HCT116 (cell line): Measurements from ENCODE around the gene USP16. TPM values are rescaled to one million over a fixed set of nuclear protein-coding genes. Genes with fewer than 3 reads are reported as not detected.

Source experiments
- ATAC-seq: fragments of 200-7000 bp; cut with Tn5 transposase; 2 replicates; pipeline ENCODE4 v1.9.1; 2020; ENCODE audit warnings: mild to moderate bottlenecking, moderate library complexity
- BruUV-seq: library from RNA; stranded (reverse); fragments of 400-500 nt; replicated peaks from 2 replicates; lab custom pipeline; 2021; lab: Mats Ljungman, UMichigan
- CTCF ChIA-PET: fragments of 300-600 bp; sonication (Branson Sonifier 250); formaldehyde crosslinking; loops from one replicate; lab custom pipeline; 2021; ENCODE audit warnings: antibody characterized with exemption; lab: Charles Lee
- POLR2A ChIA-PET: fragments of 300-600, 350-600 bp; sonication (Branson Sonifier 250); formaldehyde crosslinking; loops from one replicate; lab custom pipeline; 2021; ENCODE audit warnings: antibody characterized with exemption; lab: Charles Lee
- RAD21 ChIA-PET, 2 experiments: fragments of 300-600 bp; sonication (Branson Sonifier 250); formaldehyde crosslinking; loops; one replicate each; lab custom pipeline; 2023; ENCODE audit warnings: low total read pairs in 2 of 2; ENCODE audit not compliant: uncharacterized antibody in 2 of 2, unreplicated experiment in 2 of 2, low non-redundant PET in 1 of 2; lab: Charles Lee
- DNase-seq: peaks from one replicate; pipeline ENCODE4 v3.0.0-alpha.2; 2010; ENCODE audit warnings: low read depth, low spot score
- H2AFZ ChIP-seq: fragments of 200-600 bp; shearing (Covaris generic), sonication (generic); 2 replicates; pipeline ENCODE4 v1.6.1; 2017; ENCODE audit warnings: low read depth, mixed run types, mixed read lengths, antibody characterized with exemption, low read length; ENCODE audit not compliant: poor library complexity, severe bottlenecking
- H3K27ac ChIP-seq: 2 replicates; pipeline ENCODE4 v1.5.1; 2012; ENCODE audit warnings: low read depth, low read length
- H3K27me3 ChIP-seq: fragments of 200-600 bp; sonication (generic); 2 replicates; pipeline ENCODE4 v1.6.1; 2016; ENCODE audit warnings: mixed run types, low read length, mixed read lengths; ENCODE audit not compliant: insufficient read depth
- H3K36me3 ChIP-seq, 2 experiments: fragments of 200-500 bp in 1 of 2; fragments of 200-600 bp in 1 of 2; sonication (Bioruptor generic) in 1 of 2; sonication (generic) in 1 of 2; 2 replicates each; pipeline versions ENCODE4 v1.5.1 to v1.6.1; 2014 to 2016; ENCODE audit warnings: low read length in 2 of 2, inconsistent platforms in 1 of 2, mixed read lengths in 1 of 2, mixed run types in 1 of 2; ENCODE audit not compliant: insufficient read depth in 2 of 2, control insufficient read depth in 1 of 2
- H3K4me1 ChIP-seq, 2 experiments: fragments of 200-600 bp in 1 of 2; sonication (generic) in 1 of 2; 2 replicates each; pipeline versions ENCODE4 v1.5.1 to v1.6.1; 2012 to 2017; ENCODE audit warnings: low read length in 2 of 2, inconsistent platforms in 1 of 2, mild to moderate bottlenecking in 1 of 2, mixed read lengths in 1 of 2, mixed run types in 1 of 2, moderate library complexity in 1 of 2; ENCODE audit not compliant: insufficient read depth in 2 of 2, control insufficient read depth in 1 of 2
- H3K4me2 ChIP-seq: fragments of 200-600 bp; sonication (generic); 2 replicates; pipeline ENCODE4 v1.6.1; 2017; ENCODE audit warnings: mixed run types, low read length, mixed read lengths
- H3K4me3 ChIP-seq, 2 experiments: fragments of 200-600 bp in 1 of 2; sonication (generic) in 1 of 2; replicated peaks in 1 of 2; 2 replicates each; pipeline ENCODE4 v1.5.1; 2011 to 2016; ENCODE audit warnings: low read length in 2 of 2, control low read depth in 1 of 2, low read depth in 1 of 2, mild to moderate bottlenecking in 1 of 2, mixed read lengths in 1 of 2, mixed run types in 1 of 2
- H3K79me2 ChIP-seq: fragments of 200-600 bp; sonication (generic); 2 replicates; pipeline ENCODE4 v1.6.1; 2017; ENCODE audit warnings: mild to moderate bottlenecking, mixed run types, low read length, moderate library complexity, mixed read lengths; ENCODE audit not compliant: insufficient read depth
- H3K9ac ChIP-seq: fragments of 200-600 bp; sonication (generic); 2 replicates; pipeline ENCODE4 v1.6.1; 2016; ENCODE audit warnings: low read length, mixed read lengths
- H3K9me2 ChIP-seq: fragments of 200-600 bp; sonication (generic), shearing (Covaris generic); 2 replicates; pipeline ENCODE4 v1.6.1; 2017; ENCODE audit warnings: mixed run types, mild to moderate bottlenecking, moderate library complexity; ENCODE audit not compliant: insufficient read depth
- H3K9me3 ChIP-seq, 2 experiments: fragments of 200-500 bp in 1 of 2; fragments of 200-600 bp in 1 of 2; sonication (Bioruptor generic) in 1 of 2; sonication (generic) in 1 of 2; 2 replicates each; pipeline ENCODE4 v1.6.1; 2014 to 2017; ENCODE audit warnings: low read length in 2 of 2, mixed read lengths in 2 of 2, inconsistent platforms in 1 of 2, low read depth in 1 of 2, mild to moderate bottlenecking in 1 of 2, mixed run types in 1 of 2, moderate library complexity in 1 of 2; ENCODE audit not compliant: control insufficient read depth in 1 of 2, insufficient read depth in 1 of 2
- H4K20me1 ChIP-seq: fragments of 200-600 bp; sonication (generic), shearing (Covaris generic); 2 replicates; pipeline ENCODE4 v1.6.1; 2017; ENCODE audit warnings: mixed run types, mild to moderate bottlenecking, moderate library complexity; ENCODE audit not compliant: insufficient read depth
- CEBPB ChIP-seq: IDR thresholded peaks from 2 replicates; pipeline ENCODE4 v1.6.1; 2012; ENCODE audit warnings: low read depth
- SRF ChIP-seq: IDR thresholded peaks from 2 replicates; pipeline ENCODE4 v1.6.1; 2012; ENCODE audit warnings: low read depth
- intact Hi-C: fragments of 100-400 bp; cut with micrococcal nuclease; formaldehyde crosslinking; loops from 2 replicates; pipeline ENCODE4 v1.10.0; 2022
- total RNA-seq: library from RNA; stranded (reverse); gene quantifications from one replicate; pipeline ENCODE4 v1.2.1, GENCODE V29; 2021; ENCODE audit not compliant: unreplicated experiment
- TF ChIP-seq, protein P1 (sequence below): IDR thresholded peaks from 2 replicates; pipeline ENCODE4 v1.6.1; 2012
- TF ChIP-seq, protein P2 (sequence below): IDR thresholded peaks from 2 replicates; pipeline ENCODE4 v1.6.1; 2011; ENCODE audit warnings: mild to moderate bottlenecking, low read length, moderate library complexity; ENCODE audit not compliant: insufficient replicate concordance; ENCODE audit errors: extremely low read depth
- TF ChIP-seq, protein P3 (sequence below), 3 experiments: fragments of 200-600 bp in 1 of 3; sonication (generic) in 1 of 3; IDR thresholded peaks in 2 of 3; conservative IDR thresholded peaks in 1 of 3; 2 replicates each; pipeline ENCODE4 v1.5.1; 2012 to 2017; ENCODE audit warnings: low read depth in 2 of 3, low read length in 2 of 3, antibody characterized with exemption in 1 of 3, borderline replicate concordance in 1 of 3, control low read depth in 1 of 3, mild to moderate bottlenecking in 1 of 3, mixed read lengths in 1 of 3, mixed run types in 1 of 3, moderate library complexity in 1 of 3; ENCODE audit not compliant: insufficient read depth in 1 of 3

Gene USP16
- total RNA-seq, 1 experiment from 2014 or later = 35.9 TPM

DNA sequence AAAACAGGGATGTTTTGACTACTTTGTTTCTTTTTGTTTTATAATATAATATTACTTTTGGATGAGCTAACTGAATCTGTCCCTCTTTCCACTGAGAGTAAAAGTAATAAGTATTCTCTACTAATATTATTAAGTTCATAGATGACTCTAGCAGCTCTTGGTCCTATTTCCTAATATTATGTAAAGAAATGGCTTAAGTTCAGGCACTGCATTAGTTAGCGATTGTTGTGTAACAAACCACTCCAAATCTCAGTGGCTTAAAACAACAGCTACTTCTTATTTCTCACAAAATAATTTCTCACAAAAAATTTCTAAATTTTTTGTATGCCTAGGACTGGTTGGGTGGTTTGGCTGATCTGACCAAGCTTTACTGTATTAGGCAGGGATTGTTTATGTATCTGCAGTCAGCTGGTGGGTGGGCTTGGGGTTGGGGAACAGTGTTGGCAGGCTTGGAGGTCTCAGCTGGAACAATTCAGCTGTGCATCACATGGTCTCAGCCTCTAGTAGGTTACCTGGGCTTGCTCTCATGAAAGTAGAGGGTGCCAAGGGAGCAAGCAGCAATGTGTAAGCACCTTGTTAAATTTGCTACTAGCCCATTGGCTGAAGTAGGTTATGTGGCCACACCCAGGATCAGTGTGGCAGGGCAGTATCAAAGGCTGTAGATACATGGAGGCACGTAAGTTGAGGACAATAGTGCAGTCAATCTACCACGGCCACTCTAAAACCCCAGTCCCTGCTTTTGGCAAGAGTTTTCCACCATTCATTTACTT, 57.8 kb downstream of the USP16 start:
- Histone ChIP-seq H3K4me2 (no peak overlapping the region), H3K9me3 (no peaks in the 10 kb centered on the region), H3K9ac (no peak overlapping the region), H3K27ac (no peak overlapping the region), H3K27me3 (no peaks in the 10 kb centered on the region), H4K20me1 (no peaks in the 10 kb centered on the region), H2AFZ (no peak overlapping the region), H3K4me1 (0 out of 4 replicates have a peak, but pooled peaks cover 0 to 4% of the 10 kb centered on the region in 2 experiments), H3K79me2 (no peaks in the 10 kb centered on the region), H3K9me2 (no peaks in the 10 kb centered on the region), H3K36me3 (no peaks in the 10 kb centered on the region), H3K4me3 (no peak overlapping the region)
- DNase-seq (no peak), ATAC-seq (peak; percentile 50; the same call in 1 of the 2 replicates)
- ChIA-PET CTCF (no interaction called here), POLR2A (no interaction called here), RAD21 (no interaction called here)
- intact Hi-C loops = no loop called here
- BruUV-seq = no TSS peak
- TF ChIP-seq, protein P1, sequence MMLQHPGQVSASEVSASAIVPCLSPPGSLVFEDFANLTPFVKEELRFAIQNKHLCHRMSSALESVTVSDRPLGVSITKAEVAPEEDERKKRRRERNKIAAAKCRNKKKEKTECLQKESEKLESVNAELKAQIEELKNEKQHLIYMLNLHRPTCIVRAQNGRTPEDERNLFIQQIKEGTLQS = no peak
- TF ChIP-seq CEBPB = no peak
- TF ChIP-seq SRF = no peak
- TF ChIP-seq, protein P2, sequence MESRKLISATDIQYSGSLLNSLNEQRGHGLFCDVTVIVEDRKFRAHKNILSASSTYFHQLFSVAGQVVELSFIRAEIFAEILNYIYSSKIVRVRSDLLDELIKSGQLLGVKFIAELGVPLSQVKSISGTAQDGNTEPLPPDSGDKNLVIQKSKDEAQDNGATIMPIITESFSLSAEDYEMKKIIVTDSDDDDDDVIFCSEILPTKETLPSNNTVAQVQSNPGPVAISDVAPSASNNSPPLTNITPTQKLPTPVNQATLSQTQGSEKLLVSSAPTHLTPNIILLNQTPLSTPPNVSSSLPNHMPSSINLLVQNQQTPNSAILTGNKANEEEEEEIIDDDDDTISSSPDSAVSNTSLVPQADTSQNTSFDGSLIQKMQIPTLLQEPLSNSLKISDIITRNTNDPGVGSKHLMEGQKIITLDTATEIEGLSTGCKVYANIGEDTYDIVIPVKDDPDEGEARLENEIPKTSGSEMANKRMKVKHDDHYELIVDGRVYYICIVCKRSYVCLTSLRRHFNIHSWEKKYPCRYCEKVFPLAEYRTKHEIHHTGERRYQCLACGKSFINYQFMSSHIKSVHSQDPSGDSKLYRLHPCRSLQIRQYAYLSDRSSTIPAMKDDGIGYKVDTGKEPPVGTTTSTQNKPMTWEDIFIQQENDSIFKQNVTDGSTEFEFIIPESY = no peak
- TF ChIP-seq, protein P3, sequence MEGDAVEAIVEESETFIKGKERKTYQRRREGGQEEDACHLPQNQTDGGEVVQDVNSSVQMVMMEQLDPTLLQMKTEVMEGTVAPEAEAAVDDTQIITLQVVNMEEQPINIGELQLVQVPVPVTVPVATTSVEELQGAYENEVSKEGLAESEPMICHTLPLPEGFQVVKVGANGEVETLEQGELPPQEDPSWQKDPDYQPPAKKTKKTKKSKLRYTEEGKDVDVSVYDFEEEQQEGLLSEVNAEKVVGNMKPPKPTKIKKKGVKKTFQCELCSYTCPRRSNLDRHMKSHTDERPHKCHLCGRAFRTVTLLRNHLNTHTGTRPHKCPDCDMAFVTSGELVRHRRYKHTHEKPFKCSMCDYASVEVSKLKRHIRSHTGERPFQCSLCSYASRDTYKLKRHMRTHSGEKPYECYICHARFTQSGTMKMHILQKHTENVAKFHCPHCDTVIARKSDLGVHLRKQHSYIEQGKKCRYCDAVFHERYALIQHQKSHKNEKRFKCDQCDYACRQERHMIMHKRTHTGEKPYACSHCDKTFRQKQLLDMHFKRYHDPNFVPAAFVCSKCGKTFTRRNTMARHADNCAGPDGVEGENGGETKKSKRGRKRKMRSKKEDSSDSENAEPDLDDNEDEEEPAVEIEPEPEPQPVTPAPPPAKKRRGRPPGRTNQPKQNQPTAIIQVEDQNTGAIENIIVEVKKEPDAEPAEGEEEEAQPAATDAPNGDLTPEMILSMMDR (IDR thresholded peaks at IDR 0.05 in 2 of 3, conservative IDR thresholded peaks at IDR 0.05 in 1 of 3; ENCODE audit: borderline replicate concordance in 1 of 3, insufficient read depth in 1 of 3, low read depth in 2 of 3, low read length in 2 of 3) = no peak
